Spleen (tissue), 11 donors: ENCODE data around the gene DUOX1. TPM values are rescaled to one million over a fixed set of nuclear protein-coding genes. Genes with fewer than 3 reads are reported as not detected.
A peak's percentile ranks its signal among the peaks of the same experiment; 100 is the strongest.

ENCODE experiments used
- DNase-seq: peaks from one replicate; pipeline ENCODE4 v3.0.0-alpha.2; 2020
- H3K27ac ChIP-seq, 8 donors: fragments of 200-600 bp; sonication (generic) in 7 of 8; 1 replicate in 4 of 8; 2 replicates in 4 of 8; pipeline versions ENCODE4 v1.5.0 to v1.8.0; 2016 to 2021; ENCODE audit warnings: inconsistent platforms in 4 of 8, mild to moderate bottlenecking in 4 of 8, moderate library complexity in 1 of 8
- H3K27me3 ChIP-seq, 7 donors: fragments of 200-600 bp; sonication (generic) in 6 of 7; replicated peaks in 1 of 7; 1 replicate in 4 of 7; 2 replicates in 3 of 7; pipeline versions ENCODE4 v1.5.0 to v1.8.0; 2016 to 2021; ENCODE audit warnings: inconsistent platforms in 3 of 7, mild to moderate bottlenecking in 1 of 7
- H3K36me3 ChIP-seq, 6 donors: fragments of 200-600 bp; sonication (generic) in 5 of 6; 1 replicate in 4 of 6; 2 replicates in 2 of 6; pipeline versions ENCODE4 v1.5.0 to v1.8.0; 2016 to 2021; ENCODE audit warnings: inconsistent platforms in 2 of 6
- H3K4me1 ChIP-seq, 6 donors: fragments of 200-600 bp; sonication (generic) in 5 of 6; 1 replicate in 3 of 6; 2 replicates in 3 of 6; pipeline versions ENCODE4 v1.5.0 to v1.8.0; 2016 to 2021; ENCODE audit warnings: inconsistent platforms in 3 of 6
- H3K4me3 ChIP-seq, 8 donors: fragments of 200-600 bp; sonication (generic) in 7 of 8; 1 replicate in 4 of 8; 2 replicates in 4 of 8; pipeline versions ENCODE4 v1.5.0 to v1.8.0; 2016 to 2021; ENCODE audit warnings: inconsistent platforms in 4 of 8, mild to moderate bottlenecking in 4 of 8, moderate library complexity in 2 of 8
- H3K9me3 ChIP-seq, 8 donors: fragments of 200-600 bp; sonication (generic) in 7 of 8; 1 replicate in 4 of 8; 2 replicates in 4 of 8; pipeline versions ENCODE4 v1.5.0 to v1.8.0; 2016 to 2021; ENCODE audit warnings: inconsistent platforms in 4 of 8
- POLR2A ChIP-seq, 3 donors: fragments of 450-650 bp; IDR thresholded peaks; one replicate each; pipeline ENCODE4 v1.5.1; 2017; ENCODE audit warnings: antibody characterized with exemption in 3 of 3, mild to moderate bottlenecking in 1 of 3
- POLR2AphosphoS5 ChIP-seq, 3 donors: sonication (generic); formaldehyde crosslinking; IDR thresholded peaks; one replicate each; pipeline ENCODE4 v1.5.1; 2017; ENCODE audit warnings: antibody characterized with exemption in 3 of 3
- WGBS, 5 donors: extraction: QIAGEN DNeasy Blood & Tissue Kit in 3 of 5; methylation state at CpG; one replicate each; pipeline versions ENCODE4 v1.1.5 to v1.1.7; 2013 to 2018; 5-methylcytosine and 5-hydroxymethylcytosine counted together
- intact Hi-C: fragments of 100-400 bp; cut with DNase I; formaldehyde crosslinking; loops from one replicate; pipeline ENCODE4 v1.15.0; 2023; ENCODE audit warnings: low total_unique reads
- polyA plus RNA-seq, 3 donors: library from polyadenylated mRNA; stranded (reverse); fragments of 200-250 nt; gene quantifications; one replicate each; pipeline ENCODE4 v1.2.1, GENCODE V29; 2013
- total RNA-seq, 7 donors: library from RNA; depleted of rRNA in 3 of 7; stranded (reverse); fragments of >200 nt in 3 of 7; fragmentation: NEBNext Ultra II Directional in 4 of 7; extraction: Animal tissue kit (Norgen Biotek cat#: 25700) in 4 of 7; gene quantifications; one replicate each; pipeline versions ENCODE4 v1.1.0 to v1.2.1, GENCODE V29; 2016 to 2021
- TF ChIP-seq, protein P1 (sequence below), 11 experiments: fragments of 200-600 bp in 7 of 11; fragments of 450-650 bp in 4 of 11; sonication (generic) in 4 of 11; IDR thresholded peaks in 8 of 11; conservative IDR thresholded peaks in 3 of 11; 1 replicate in 7 of 11; 2 replicates in 4 of 11; pipeline versions ENCODE4 v1.4.0 to v1.8.0; 2016 to 2021; ENCODE audit warnings: antibody characterized with exemption in 11 of 11, inconsistent platforms in 4 of 11, mild to moderate bottlenecking in 1 of 11
- donor health status: healthy with polysubstance abuse.
- donor health status: DM: no; HTN: no; CAD: no; lungs with moderate emphysema.
- donor health status: DM: no; HTN: no; CAD: no.
- donor health status: Bipolar disorder and iron deficiency.
- donor health status: healthy.
- donor health status: DM: no; HTN: no; CAD: no.
- donor health status: DM: yes; HTN: yes; CAD: no.

The DUOX1 gene
- total and polyA plus RNA-seq, 10 donors, result 0.04 to 0.28 (median 0.09) TPM; not detected in 5

DNA sequence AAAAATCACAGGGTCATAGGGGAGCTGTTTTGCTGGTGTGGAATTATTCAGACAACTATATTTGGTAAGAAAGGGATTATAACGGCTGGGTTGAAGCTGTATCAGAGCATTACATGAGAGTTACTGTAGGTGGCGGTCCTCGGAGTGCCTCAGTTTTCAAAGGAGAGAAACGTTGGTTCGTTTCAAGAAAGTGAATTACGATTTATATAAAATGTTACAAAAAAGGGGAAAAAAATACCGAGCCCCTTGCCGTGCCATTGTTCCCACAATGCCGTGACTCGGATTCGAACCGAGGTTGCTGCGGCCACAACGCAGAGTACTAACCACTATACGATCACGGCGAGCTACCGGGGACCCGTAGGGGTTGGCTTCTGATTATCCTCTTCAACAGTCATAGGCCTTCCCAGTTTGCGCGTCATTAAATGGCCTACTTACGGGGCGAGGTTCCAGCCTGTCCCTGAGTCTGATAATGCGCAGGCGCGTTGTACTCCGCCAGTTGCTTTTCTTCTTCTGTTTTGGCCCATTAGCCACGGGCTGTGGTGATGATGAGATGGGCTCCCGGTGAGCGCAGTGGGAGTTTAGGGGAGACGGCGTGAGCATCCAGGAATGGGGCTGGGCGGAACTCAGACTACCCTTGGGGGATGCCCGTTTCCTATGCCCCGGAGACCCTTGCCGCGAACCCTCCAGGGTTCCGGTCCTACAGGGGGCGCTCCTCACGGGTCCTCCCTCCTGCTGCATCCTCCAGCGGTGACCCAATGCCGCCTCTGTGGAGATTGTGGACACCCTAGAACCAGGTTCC is 68.7 kb downstream of the DUOX1 start:
- 0% methylated on average over 38 to 42 of the region's 42 CpGs for WGBS, 5 donors
- TF ChIP-seq POLR2A (IDR thresholded peaks at IDR 0.05) (peak; percentile 16 to 92 (median 92)), POLR2AphosphoS5 (IDR thresholded peaks at IDR 0.05) (peak; percentile 94 to 100 (median 98))
- TF ChIP-seq, protein P1, sequence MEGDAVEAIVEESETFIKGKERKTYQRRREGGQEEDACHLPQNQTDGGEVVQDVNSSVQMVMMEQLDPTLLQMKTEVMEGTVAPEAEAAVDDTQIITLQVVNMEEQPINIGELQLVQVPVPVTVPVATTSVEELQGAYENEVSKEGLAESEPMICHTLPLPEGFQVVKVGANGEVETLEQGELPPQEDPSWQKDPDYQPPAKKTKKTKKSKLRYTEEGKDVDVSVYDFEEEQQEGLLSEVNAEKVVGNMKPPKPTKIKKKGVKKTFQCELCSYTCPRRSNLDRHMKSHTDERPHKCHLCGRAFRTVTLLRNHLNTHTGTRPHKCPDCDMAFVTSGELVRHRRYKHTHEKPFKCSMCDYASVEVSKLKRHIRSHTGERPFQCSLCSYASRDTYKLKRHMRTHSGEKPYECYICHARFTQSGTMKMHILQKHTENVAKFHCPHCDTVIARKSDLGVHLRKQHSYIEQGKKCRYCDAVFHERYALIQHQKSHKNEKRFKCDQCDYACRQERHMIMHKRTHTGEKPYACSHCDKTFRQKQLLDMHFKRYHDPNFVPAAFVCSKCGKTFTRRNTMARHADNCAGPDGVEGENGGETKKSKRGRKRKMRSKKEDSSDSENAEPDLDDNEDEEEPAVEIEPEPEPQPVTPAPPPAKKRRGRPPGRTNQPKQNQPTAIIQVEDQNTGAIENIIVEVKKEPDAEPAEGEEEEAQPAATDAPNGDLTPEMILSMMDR (IDR thresholded peaks at IDR 0.05 in 8 of 11, conservative IDR thresholded peaks at IDR 0.05 in 3 of 11), result peak; percentile 42 to 71 (median 63)
- DNase-seq, result peak; percentile 95
- Histone ChIP-seq H3K27me3 (no peaks in the 10 kb centered on the region), H3K4me3 (peak overlapping the region; percentile 45 to 82 (median 66)), H3K9me3 (no peaks in the 10 kb centered on the region), H3K27ac (peak overlapping the region; percentile 85 to 99 (median 96)), H3K36me3 (no peaks in the 10 kb centered on the region), H3K4me1 (peaks cover 0 to 44% (median 16%) of the 10 kb centered on the region in 6 donors)
- intact Hi-C loops, result no loop called here

DNA sequence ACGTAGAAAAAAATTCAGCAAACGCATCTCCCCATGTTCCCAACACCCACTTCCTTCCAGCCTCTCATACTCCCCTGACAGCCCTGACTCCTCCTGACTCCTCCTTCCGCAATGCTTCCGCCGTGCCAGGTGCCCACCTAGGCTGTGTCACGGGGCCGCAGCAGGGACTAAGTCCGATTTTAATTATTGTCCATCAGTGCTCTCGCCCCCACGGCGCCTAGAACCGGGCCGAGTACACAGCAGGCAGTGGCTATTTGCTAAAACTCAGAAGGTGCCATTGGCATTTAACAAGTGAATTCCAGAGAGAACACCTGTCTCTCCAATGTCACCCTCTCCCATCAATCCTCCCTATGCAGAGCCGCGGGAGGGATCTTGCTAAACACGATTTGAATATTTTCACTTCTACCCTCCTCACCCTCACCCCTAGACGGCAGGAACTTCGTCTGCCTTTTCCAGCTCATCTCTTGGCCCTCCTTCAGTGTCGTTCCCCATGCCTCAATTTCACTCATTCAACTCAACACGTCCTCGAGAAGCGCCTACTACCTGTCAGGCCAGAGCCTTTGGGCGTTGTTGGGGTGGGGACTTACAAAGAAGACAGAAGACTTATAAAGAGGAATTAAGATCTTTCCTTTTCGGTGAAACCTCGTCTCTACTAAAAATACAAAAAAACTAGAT is 69.5 kb downstream of the DUOX1 start:
- H3K9me3 ChIP-seq, result no peaks in the 10 kb centered on the region
- peak overlapping the region; percentile 85 to 99 (median 96) for H3K27ac ChIP-seq
- DNase-seq, result no peak
- no peak for TF ChIP-seq POLR2AphosphoS5 (IDR thresholded peaks at IDR 0.05)
- no peak for TF ChIP-seq POLR2A (IDR thresholded peaks at IDR 0.05)
- TF ChIP-seq, protein P1 (IDR thresholded peaks at IDR 0.05 in 8 of 11, conservative IDR thresholded peaks at IDR 0.05 in 3 of 11), result no peak
- 0 to 1% (median 1%) methylated on average over 25 of the region's 25 CpGs for WGBS, 5 donors
- no peaks in the 10 kb centered on the region for H3K27me3 ChIP-seq
- intact Hi-C loops, result no loop called here
- peaks cover 0 to 44% (median 16%) of the 10 kb centered on the region in 6 donors for H3K4me1 ChIP-seq
- peak overlapping the region; percentile 45 to 82 (median 66) for H3K4me3 ChIP-seq
- no peaks in the 10 kb centered on the region for H3K36me3 ChIP-seq

DNA sequence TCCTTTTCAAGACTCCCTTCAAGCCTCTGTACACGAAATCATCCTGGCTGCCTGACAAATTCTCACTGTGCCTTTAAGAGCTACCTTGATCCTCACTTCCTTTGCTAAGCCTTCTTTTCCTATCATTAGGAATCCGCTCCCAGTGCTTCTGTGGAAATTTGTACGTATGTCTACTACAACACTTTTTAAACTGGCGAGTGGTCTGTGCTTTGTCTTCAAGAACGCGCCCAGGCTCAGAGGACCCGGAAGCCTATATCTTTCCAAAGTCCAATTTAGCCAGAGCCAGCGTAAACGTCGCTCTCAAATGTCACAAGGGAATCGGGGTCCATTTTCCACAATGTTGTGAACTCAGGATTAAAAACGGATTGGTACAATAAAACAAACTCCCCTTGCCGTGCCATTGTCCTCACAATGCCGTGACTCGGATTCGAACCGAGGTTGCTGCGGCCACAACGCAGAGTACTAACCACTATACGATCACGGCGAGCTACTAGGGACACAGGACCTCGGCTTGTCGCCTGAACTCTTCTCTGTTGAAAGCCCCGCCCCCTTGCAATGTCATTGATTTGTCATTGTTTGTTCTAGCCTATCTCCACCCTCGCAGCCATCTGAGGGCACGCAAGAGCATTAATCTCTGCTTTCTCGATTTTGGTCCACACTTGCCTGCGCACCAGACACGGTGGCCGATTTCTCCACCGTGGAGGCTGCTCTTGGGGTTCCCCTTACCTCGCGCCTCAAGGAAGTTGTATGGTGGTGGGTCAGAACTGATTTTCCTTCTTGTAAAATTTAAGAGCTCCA is 70.4 kb downstream of the DUOX1 start:
- WGBS, 5 donors, result 0 to 1% (median 0%) methylated on average over 34 of the region's 34 CpGs
- DNase-seq, result peak; percentile 95
- Histone ChIP-seq H3K9me3 (no peaks in the 10 kb centered on the region), H3K36me3 (no peaks in the 10 kb centered on the region), H3K27ac (peak overlapping the region; percentile 85 to 99 (median 96)), H3K27me3 (no peaks in the 10 kb centered on the region), H3K4me3 (peak overlapping the region; percentile 45 to 82 (median 66)), H3K4me1 (peaks cover 0 to 44% (median 16%) of the 10 kb centered on the region in 6 donors)
- TF ChIP-seq POLR2AphosphoS5 (IDR thresholded peaks at IDR 0.05) (peak; percentile 72 to 100 (median 98)), POLR2A (IDR thresholded peaks at IDR 0.05) (peak; percentile 71 to 96 (median 96))
- TF ChIP-seq, protein P1 (IDR thresholded peaks at IDR 0.05 in 8 of 11, conservative IDR thresholded peaks at IDR 0.05 in 3 of 11), result peak in 1 of 11 experiments; percentile 11
- intact Hi-C loops, result no loop called here
